ENCODE measurements around the gene GREB1. TPM values are rescaled to one million over a fixed set of nuclear protein-coding genes. Genes with fewer than 3 reads are reported as not detected.

The GREB1 gene
- total and polyA plus RNA-seq, 9 donors: 104 to 723 (median 232) TPM

GRCh38 chr2:11534071-11534745 is 363 bp downstream of the GREB1 start:
- no peaks in the 10 kb centered on the region for H3K27me3 ChIP-seq
- H3K36me3 ChIP-seq: no peaks in the 10 kb centered on the region
- peaks cover 29% of the 10 kb centered on the region for H3K4me1 ChIP-seq (ENCODE audit: insufficient read depth)
- intact Hi-C loops (cut with DNase I): loop anchor here in 1 of 4 donors (5.0 kb wide), 1 partner anchor 37 kb away; no protein-coding TSS in a partner anchor
- WGBS, 3 donors: 84 to 89% (median 85%) methylated on average over 7 of the region's 7 CpGs
- TF ChIP-seq POLR2A (IDR thresholded peaks at IDR 0.05) (no peak), EP300 (IDR thresholded peaks at IDR 0.05) (no peak), CTCF (IDR thresholded peaks at IDR 0.05) (no peak)
- H3K27ac ChIP-seq: peak overlapping the region in 1 of 2 donors; percentile 60
- DNase-seq: no peak
- H3K4me3 ChIP-seq: no peak overlapping the region
- no peaks in the 10 kb centered on the region for H3K9me3 ChIP-seq

- H3K36me3 ChIP-seq: no peaks in the 10 kb centered on the region
- H3K27me3 ChIP-seq: no peaks in the 10 kb centered on the region
- DNase-seq: no peak
- no peak for TF ChIP-seq EP300 (IDR thresholded peaks at IDR 0.05)
- TF ChIP-seq CTCF (IDR thresholded peaks at IDR 0.05): peak in 1 of 3 donors; percentile 20
- no peak for TF ChIP-seq POLR2A (IDR thresholded peaks at IDR 0.05)
- peak overlapping the region in 1 of 2 donors; percentile 60 for H3K27ac ChIP-seq
- H3K4me1 ChIP-seq (ENCODE audit: insufficient read depth): peaks cover 31% of the 10 kb centered on the region
- no peaks in the 10 kb centered on the region for H3K9me3 ChIP-seq
- intact Hi-C loops (cut with DNase I): loop anchor here in 1 of 4 donors (5.0 kb wide), 1 partner anchor 38 kb away; no protein-coding TSS in a partner anchor
- WGBS, 3 donors: 89 to 90% (median 89%) methylated on average over 7 of the region's 7 CpGs
- no peak overlapping the region for H3K4me3 ChIP-seq
Observed at GRCh38 chr2:11534746-11535484, 1.1 kb downstream of the GREB1 start.

GRCh38 chr2:11535899-11536344 is 2.1 kb downstream of the GREB1 start:
- H3K27me3 ChIP-seq: no peaks in the 10 kb centered on the region
- intact Hi-C loops (cut with DNase I): no loop called here
- H3K9me3 ChIP-seq: no peaks in the 10 kb centered on the region
- H3K4me3 ChIP-seq: no peak overlapping the region
- WGBS, 3 donors: 82 to 83% (median 82%) methylated on average over 7 of the region's 7 CpGs
- peak overlapping the region in 1 of 2 donors; percentile 48 for H3K27ac ChIP-seq
- H3K4me1 ChIP-seq (ENCODE audit: insufficient read depth): peaks cover 26% of the 10 kb centered on the region
- no peaks in the 10 kb centered on the region for H3K36me3 ChIP-seq
- TF ChIP-seq EP300 (IDR thresholded peaks at IDR 0.05) (no peak), POLR2A (IDR thresholded peaks at IDR 0.05) (no peak), CTCF (IDR thresholded peaks at IDR 0.05) (no peak)
- DNase-seq: peak in 1 of 5 donors; percentile 19

- no peaks in the 10 kb centered on the region for H3K36me3 ChIP-seq
- WGBS, 3 donors: 74 to 82% (median 74%) methylated on average over 13 of the region's 13 CpGs
- TF ChIP-seq CTCF (IDR thresholded peaks at IDR 0.05) (no peak), EP300 (IDR thresholded peaks at IDR 0.05) (no peak), POLR2A (IDR thresholded peaks at IDR 0.05) (no peak)
- intact Hi-C loops (cut with DNase I): loop anchor here in 1 of 4 donors (2.0 kb wide), 1 partner anchor 45 kb away; no protein-coding TSS in a partner anchor
- no peak overlapping the region for H3K4me3 ChIP-seq
- peak in 1 of 5 donors; percentile 46 for DNase-seq
- H3K4me1 ChIP-seq (ENCODE audit: insufficient read depth): peaks cover 21% of the 10 kb centered on the region
- H3K27me3 ChIP-seq: no peaks in the 10 kb centered on the region
- no peaks in the 10 kb centered on the region for H3K9me3 ChIP-seq
- H3K27ac ChIP-seq: peak overlapping the region in 1 of 2 donors; percentile 55
Observed at GRCh38 chr2:11537951-11538350, 4.1 kb downstream of the GREB1 start.

All from ovary (tissue), 9 donors.